Lung (tissue), 12 donors: ENCODE results near the gene MCF2L2. TPM values are rescaled to one million over a fixed set of nuclear protein-coding genes. Genes with fewer than 3 reads are reported as not detected.
A peak's percentile ranks its signal among the peaks of the same experiment; 100 is the strongest.

Experiments
- ATAC-seq: fragments of 200-7000 bp; cut with Tn5 transposase; one replicate; pipeline ENCODE4 v1.9.1; 2020; ENCODE audit warnings: moderate number of reproducible peaks; ENCODE audit not compliant: insufficient read depth, low FRiP score
- DNase-seq, 3 donors: peaks; one replicate each; pipeline ENCODE4 v3.0.0-alpha.2; 2013 to 2017
- H3K27ac ChIP-seq, 2 donors: one replicate each; pipeline ENCODE4 v1.5.1; 2013; ENCODE audit warnings: mild to moderate bottlenecking in 2 of 2, moderate library complexity in 2 of 2, control low read depth in 1 of 2, inconsistent platforms in 1 of 2, low read depth in 1 of 2, low read length in 1 of 2
- H3K27me3 ChIP-seq, 3 donors: one replicate each; pipeline ENCODE4 v1.5.1; 2013; ENCODE audit warnings: low read length in 2 of 3; ENCODE audit not compliant: control insufficient read depth in 3 of 3, insufficient read depth in 3 of 3
- H3K36me3 ChIP-seq, 4 donors: one replicate each; pipeline ENCODE4 v1.5.1; 2013; ENCODE audit warnings: low read length in 4 of 4, mild to moderate bottlenecking in 1 of 4, moderate library complexity in 1 of 4; ENCODE audit not compliant: control insufficient read depth in 4 of 4, insufficient read depth in 4 of 4
- H3K4me1 ChIP-seq, 5 donors: one replicate each; pipeline ENCODE4 v1.5.1; 2013; ENCODE audit warnings: low read length in 5 of 5, mild to moderate bottlenecking in 2 of 5, moderate library complexity in 1 of 5; ENCODE audit not compliant: control insufficient read depth in 5 of 5, insufficient read depth in 5 of 5
- H3K4me3 ChIP-seq: one replicate; pipeline ENCODE4 v1.5.1; 2013; ENCODE audit warnings: mild to moderate bottlenecking, control low read depth, moderate library complexity
- H3K9ac ChIP-seq, 2 donors: one replicate each; pipeline ENCODE4 v1.5.1; 2013; ENCODE audit warnings: low read length in 2 of 2, control low read depth in 1 of 2; ENCODE audit not compliant: insufficient read depth in 1 of 2
- H3K9me3 ChIP-seq, 4 donors: one replicate each; pipeline ENCODE4 v1.5.1; 2013; ENCODE audit warnings: low read length in 3 of 4, mild to moderate bottlenecking in 1 of 4, moderate library complexity in 1 of 4; ENCODE audit not compliant: control insufficient read depth in 4 of 4, insufficient read depth in 3 of 4
- CTCF ChIP-seq: IDR thresholded peaks from 2 replicates; pipeline ENCODE4 v1.5.1; 2012; ENCODE audit warnings: mild to moderate bottlenecking; ENCODE audit errors: control extremely low read depth, extremely low read depth
- WGBS, 2 donors: extraction: QIAGEN DNeasy Blood & Tissue Kit; methylation state at CpG; one replicate each; pipeline ENCODE4 v1.1.7; 2013; 5-methylcytosine and 5-hydroxymethylcytosine counted together
- polyA plus RNA-seq, 2 donors: library from polyadenylated mRNA; stranded (reverse); fragments of 200-250 nt; gene quantifications; one replicate each; pipeline ENCODE4 v1.2.1, GENCODE V29; 2013
- total RNA-seq, 2 donors: library from RNA; depleted of rRNA in 1 of 2; stranded (reverse); fragments of >200 nt in 1 of 2; gene quantifications; one replicate each; pipeline ENCODE4 v1.2.1, GENCODE V29; 2014 to 2021
- donor health status: control.
- donor health status: control.
- donor health status: Bipolar disorder and iron deficiency.
- donor health status: healthy.
- donor health status: DM: yes; HTN: yes; CAD: no.

The MCF2L2 gene
- total and polyA plus RNA-seq, 4 donors: 0.26 to 1.7 (median 1.0) TPM

DNA sequence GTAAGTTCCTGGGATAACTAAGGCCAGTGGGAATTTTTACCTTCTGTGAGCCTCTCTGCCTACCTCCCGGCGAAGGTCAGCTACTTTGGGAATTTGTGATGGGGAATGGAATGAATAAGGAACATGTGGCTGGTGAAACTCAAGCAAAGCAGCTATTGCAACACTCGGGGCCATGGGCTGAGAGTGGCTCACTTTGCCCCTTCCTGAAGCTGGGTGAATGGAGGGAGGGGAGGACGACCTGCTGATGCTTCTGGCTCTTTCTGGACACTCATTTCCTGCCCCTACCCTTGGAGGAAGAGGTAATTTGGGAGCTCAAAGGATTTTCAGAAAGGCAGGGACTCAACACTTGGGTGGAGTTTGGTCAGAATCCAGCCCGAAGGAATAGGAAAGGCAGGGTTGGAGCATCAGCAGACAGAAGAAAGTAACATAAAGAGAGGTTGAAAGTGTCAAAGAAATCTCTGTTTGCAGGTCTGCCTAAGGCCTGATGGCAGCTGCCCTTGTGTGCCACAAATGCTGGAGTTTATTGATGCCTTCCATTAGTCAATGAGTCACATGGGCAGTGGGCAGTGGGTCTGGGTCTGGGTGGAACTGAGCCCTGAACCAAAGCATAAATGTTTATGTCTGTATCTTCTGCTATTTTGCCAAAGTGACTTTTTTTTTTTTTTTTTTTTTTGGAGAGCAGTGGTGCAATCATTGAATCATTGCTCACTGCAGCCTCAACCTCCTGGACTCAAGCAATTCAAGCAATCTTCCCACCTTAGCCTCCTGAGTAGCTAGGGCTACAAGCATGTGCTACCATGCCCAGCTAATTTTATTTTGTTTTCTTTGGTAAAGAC is 278.3 kb downstream of the MCF2L2 start:
- H3K9ac ChIP-seq: no peak overlapping the region
- H3K36me3 ChIP-seq: no peaks in the 10 kb centered on the region
- H3K9me3 ChIP-seq: no peaks in the 10 kb centered on the region
- H3K27ac ChIP-seq: peak overlapping the region in 1 of 2 donors; percentile 72
- ATAC-seq (no peak), DNase-seq (no peak)
- no peaks in the 10 kb centered on the region for H3K27me3 ChIP-seq
- H3K4me3 ChIP-seq: no peak overlapping the region
- 50 to 63% methylated on average over 5 of the region's 5 CpGs for WGBS, 2 donors
- TF ChIP-seq CTCF: no peak
- peaks cover 0 to 4% (median 0%) of the 10 kb centered on the region in 5 donors for H3K4me1 ChIP-seq

GRCh38 chr3:183148056-183148455 is 280.4 kb downstream of the MCF2L2 start:
- no peak overlapping the region for H3K4me3 ChIP-seq
- DNase-seq (no peak), ATAC-seq (no peak)
- no peak for TF ChIP-seq CTCF
- no peaks in the 10 kb centered on the region for H3K36me3 ChIP-seq
- no peak overlapping the region for H3K9ac ChIP-seq
- 58 to 72% methylated on average over 4 of the region's 4 CpGs for WGBS, 2 donors
- H3K9me3 ChIP-seq: no peaks in the 10 kb centered on the region
- no peaks in the 10 kb centered on the region for H3K27me3 ChIP-seq
- peaks cover 0 to 4% (median 0%) of the 10 kb centered on the region in 5 donors for H3K4me1 ChIP-seq
- H3K27ac ChIP-seq: no peak overlapping the region

GRCh38 chr3:183144363-183144762 is 284.1 kb downstream of the MCF2L2 start:
- Histone ChIP-seq H3K27ac (no peak overlapping the region), H3K27me3 (no peaks in the 10 kb centered on the region), H3K4me1 (no peaks in the 10 kb centered on the region), H3K36me3 (no peaks in the 10 kb centered on the region), H3K9ac (no peak overlapping the region), H3K4me3 (no peak overlapping the region), H3K9me3 (no peaks in the 10 kb centered on the region)
- no peak for TF ChIP-seq CTCF
- DNase-seq: no peak
- no peak for ATAC-seq
- 23 to 93% methylated on average over 1 of the region's 1 CpG for WGBS, 2 donors
